Fibroblast of skin of left biceps (primary cell): ENCODE data around the gene DNAJB6.

Source experiments
- DNase-seq, 2 experiments: peaks; one replicate each; pipeline ENCODE4 v3.0.0-alpha.2; 2013; ENCODE audit warnings: low read depth in 2 of 2

The DNAJB6 gene

GRCh38 chr7:157368955-157369354, 32.2 kb downstream of the DNAJB6 start:
- DNase-seq = no peak

- DNase-seq = no peak
Observed at GRCh38 chr7:157370742-157371141, 33.9 kb downstream of the DNAJB6 start.

- DNase-seq = no peak
Observed at GRCh38 chr7:157371296-157371695, 34.5 kb downstream of the DNAJB6 start.

GRCh38 chr7:157372300-157373232, 35.8 kb downstream of the DNAJB6 start:
- DNase-seq = no peak

GRCh38 chr7:157373493-157373892, 36.7 kb downstream of the DNAJB6 start:
- DNase-seq = no peak

GRCh38 chr7:157375410-157375809, 38.6 kb downstream of the DNAJB6 start:
- no peak for DNase-seq

GRCh38 chr7:157377436-157378124, 40.8 kb downstream of the DNAJB6 start:
- no peak for DNase-seq

- DNase-seq = no peak
Observed at GRCh38 chr7:157378390-157378789, 41.6 kb downstream of the DNAJB6 start.

GRCh38 chr7:157379493-157379892, 42.7 kb downstream of the DNAJB6 start:
- no peak for DNase-seq

GRCh38 chr7:157380416-157380815, 43.6 kb downstream of the DNAJB6 start:
- no peak for DNase-seq

GRCh38 chr7:157383868-157384267, 47.1 kb downstream of the DNAJB6 start:
- no peak for DNase-seq

GRCh38 chr7:157384301-157384700, 47.5 kb downstream of the DNAJB6 start:
- no peak for DNase-seq

- DNase-seq = peak; percentile 24 to 25
Observed at GRCh38 chr7:157386979-157387800, 50.4 kb downstream of the DNAJB6 start.

GRCh38 chr7:157388301-157388700, 51.5 kb downstream of the DNAJB6 start:
- DNase-seq = no peak

GRCh38 chr7:157389951-157390730, 53.3 kb downstream of the DNAJB6 start:
- DNase-seq = no peak

GRCh38 chr7:157391036-157391710, 54.4 kb downstream of the DNAJB6 start:
- no peak for DNase-seq

GRCh38 chr7:157392256-157393037, 55.6 kb downstream of the DNAJB6 start:
- DNase-seq = no peak

- DNase-seq = no peak
Observed at GRCh38 chr7:157394246-157395191, 57.7 kb downstream of the DNAJB6 start.

- DNase-seq = no peak
Observed at GRCh38 chr7:157395206-157395605, 58.4 kb downstream of the DNAJB6 start.
